KOPT-K1 (cell line): ENCODE results near the gene DPH2.
A peak's percentile ranks its signal among the peaks of the same experiment; 100 is the strongest.

Experiments used
- H3K27ac ChIP-seq: fragments of 200-600 bp; sonication (generic); 2 replicates; pipeline ENCODE4 v1.5.1; 2016; ENCODE audit warnings: antibody characterized with exemption, mild to moderate bottlenecking, low read depth, low read length; ENCODE audit not compliant: poor library complexity, severe bottlenecking
- H3K36me3 ChIP-seq: fragments of 200-600 bp; sonication (generic); 2 replicates; pipeline ENCODE4 v1.5.1; 2017; ENCODE audit warnings: antibody characterized with exemption, mild to moderate bottlenecking, low read length, moderate library complexity; ENCODE audit not compliant: insufficient read depth
- H3K9me3 ChIP-seq: fragments of 200-600 bp; sonication (generic); 2 replicates; pipeline ENCODE4 v1.5.1; 2017; ENCODE audit warnings: antibody characterized with exemption, low read length, mild to moderate bottlenecking; ENCODE audit not compliant: insufficient read depth, poor library complexity, severe bottlenecking

DPH2 gene

DNA sequence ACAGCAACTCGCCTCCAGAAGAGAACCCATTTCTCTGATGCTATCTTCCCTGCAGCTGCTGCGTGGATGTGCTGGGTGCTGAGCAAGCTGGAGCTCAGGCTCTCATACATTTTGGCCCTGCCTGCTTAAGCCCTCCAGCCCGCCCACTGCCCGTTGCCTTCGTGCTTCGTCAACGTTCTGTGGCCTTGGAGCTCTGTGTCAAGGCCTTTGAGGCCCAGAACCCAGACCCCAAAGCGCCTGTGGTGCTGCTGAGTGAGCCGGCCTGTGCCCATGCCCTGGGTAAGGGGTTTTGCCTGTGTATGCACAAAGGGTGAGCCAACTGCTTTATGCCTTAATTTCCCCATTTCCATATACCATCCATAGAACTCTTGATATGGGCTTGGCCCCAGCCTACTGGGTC, 1.1 kb downstream of the DPH2 start:
- H3K9me3 ChIP-seq: no peaks in the 10 kb centered on the region
- peaks cover 27% of the 10 kb centered on the region for H3K36me3 ChIP-seq
- H3K27ac ChIP-seq: no peak overlapping the region

DNA sequence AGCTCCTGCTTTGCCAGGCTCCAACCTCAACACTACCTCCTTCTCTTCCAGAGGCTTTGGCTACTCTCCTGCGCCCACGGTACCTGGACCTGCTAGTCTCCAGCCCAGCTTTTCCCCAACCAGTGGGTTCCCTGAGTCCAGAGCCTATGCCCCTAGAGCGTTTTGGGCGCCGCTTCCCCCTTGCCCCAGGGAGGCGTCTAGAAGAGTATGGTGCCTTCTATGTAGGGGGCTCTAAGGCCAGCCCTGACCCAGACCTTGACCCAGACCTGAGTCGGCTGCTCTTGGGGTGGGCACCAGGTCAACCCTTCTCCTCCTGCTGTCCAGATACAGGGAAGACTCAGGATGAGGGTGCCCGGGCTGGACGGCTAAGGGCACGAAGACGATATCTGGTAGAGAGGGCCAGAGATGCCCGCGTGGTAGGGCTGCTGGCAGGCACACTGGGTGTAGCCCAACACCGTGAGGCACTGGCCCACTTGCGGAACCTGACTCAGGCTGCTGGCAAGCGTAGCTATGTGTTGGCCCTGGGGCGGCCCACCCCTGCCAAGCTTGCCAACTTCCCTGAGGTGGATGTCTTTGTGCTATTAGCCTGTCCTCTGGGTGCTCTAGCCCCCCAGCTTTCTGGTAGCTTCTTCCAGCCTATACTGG, 1.6 kb downstream of the DPH2 start:
- Histone ChIP-seq H3K36me3 (peaks cover 28% of the 10 kb centered on the region), H3K27ac (no peak overlapping the region), H3K9me3 (no peaks in the 10 kb centered on the region)

- H3K9me3 ChIP-seq: no peaks in the 10 kb centered on the region
- peak overlapping the region; percentile 73 for H3K27ac ChIP-seq
- H3K36me3 ChIP-seq: peaks cover 46% of the 10 kb centered on the region
These were observed 4.2 kb downstream of the DPH2 start for GRCh38 chr1:43973981-43974442.

GRCh38 chr1:43974443-43975248, 4.8 kb downstream of the DPH2 start, which contains the start of gene ATP6V0B:
Gene ATP6V0B, plus strand, starts transcription at chr1:43974960. Its CDS starts 81 bp downstream, at chr1:43975041.
- H3K36me3 ChIP-seq: peaks cover 46% of the 10 kb centered on the region
- H3K27ac ChIP-seq: peak within 1 kb of the TSS; percentile 73
- no peaks in the 10 kb centered on the region for H3K9me3 ChIP-seq

DNA sequence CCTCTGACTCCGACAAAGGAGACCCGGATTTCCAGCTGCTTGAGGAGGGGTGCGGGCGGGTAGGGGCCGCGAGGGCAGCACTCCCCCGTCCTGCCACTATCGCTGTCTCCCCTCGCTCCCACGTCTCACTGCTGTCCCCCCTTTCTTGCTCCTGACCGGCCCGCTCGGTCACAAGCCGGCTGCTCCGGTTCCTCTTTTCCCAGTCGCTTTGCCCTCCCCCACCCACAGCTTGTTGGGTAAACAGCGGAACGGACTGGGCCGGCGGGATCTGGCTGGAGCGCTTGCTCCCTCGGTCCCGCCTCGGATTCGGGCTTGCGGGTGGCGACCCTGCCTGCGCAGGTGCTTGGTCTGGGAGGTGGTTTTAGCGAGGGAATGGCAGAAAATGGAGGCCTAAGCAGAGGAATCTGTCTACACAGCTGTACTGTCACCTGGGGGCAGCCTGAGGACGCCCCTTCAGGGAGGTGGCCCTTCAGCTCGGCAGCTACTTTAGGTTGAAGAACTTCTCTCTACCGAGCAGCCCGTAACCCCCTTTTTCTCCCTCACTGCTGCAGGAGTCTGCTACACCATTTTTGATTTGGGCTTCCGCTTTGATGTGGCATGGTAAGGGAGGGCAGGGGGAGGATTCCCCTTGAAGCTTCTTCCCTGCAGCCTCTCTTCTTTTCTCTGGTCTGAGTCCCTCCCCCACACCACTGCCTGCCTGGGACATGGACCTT, 5.6 kb downstream of the DPH2 start:
- Histone ChIP-seq H3K36me3 (peaks cover 46% of the 10 kb centered on the region), H3K9me3 (no peaks in the 10 kb centered on the region), H3K27ac (peak overlapping the region; percentile 73)

- H3K27ac ChIP-seq: peak overlapping the region; percentile 73
- H3K36me3 ChIP-seq: peaks cover 46% of the 10 kb centered on the region
- no peaks in the 10 kb centered on the region for H3K9me3 ChIP-seq
These were observed 6.2 kb downstream of the DPH2 start for GRCh38 chr1:43976045-43976444.

GRCh38 chr1:43976890-43977289, 7.1 kb downstream of the DPH2 start:
- no peak overlapping the region for H3K27ac ChIP-seq

GRCh38 chr1:43977376-43978263, 7.8 kb downstream of the DPH2 start:
- peaks cover 36% of the 10 kb centered on the region for H3K36me3 ChIP-seq
- H3K9me3 ChIP-seq: no peaks in the 10 kb centered on the region
- no peak overlapping the region for H3K27ac ChIP-seq

More at GRCh38 chr1:43976890-43977289, 7.1 kb downstream of the DPH2 start:
- Histone ChIP-seq H3K9me3 (no peaks in the 10 kb centered on the region), H3K36me3 (peaks cover 44% of the 10 kb centered on the region)

GRCh38 chr1:43978264-43978550, 8.4 kb downstream of the DPH2 start:
- Histone ChIP-seq H3K36me3 (peaks cover 32% of the 10 kb centered on the region), H3K27ac (no peak overlapping the region), H3K9me3 (no peaks in the 10 kb centered on the region)

- H3K36me3 ChIP-seq: peaks cover 28% of the 10 kb centered on the region
- H3K27ac ChIP-seq: no peak within 1 kb of the TSS
- no peaks in the 10 kb centered on the region for H3K9me3 ChIP-seq
These were observed 8.9 kb downstream of the DPH2 start, which contains the start of gene B4GALT2 for GRCh38 chr1:43978551-43979260. Gene B4GALT2, plus strand, starts transcription at chr1:43979210. Its CDS starts 1,951 bp downstream, at chr1:43981161.

- Histone ChIP-seq H3K36me3 (peaks cover 28% of the 10 kb centered on the region), H3K9me3 (no peaks in the 10 kb centered on the region)
These were observed 9.4 kb downstream of the DPH2 start for GRCh38 chr1:43979261-43979527.

GRCh38 chr1:43979528-43980254, 9.9 kb downstream of the DPH2 start:
- Histone ChIP-seq H3K9me3 (no peaks in the 10 kb centered on the region), H3K36me3 (peaks cover 28% of the 10 kb centered on the region), H3K27ac (no peak overlapping the region)

More at GRCh38 chr1:43979261-43979527, 9.4 kb downstream of the DPH2 start:
- no peak overlapping the region for H3K27ac ChIP-seq

- no peaks in the 10 kb centered on the region for H3K9me3 ChIP-seq
- H3K36me3 ChIP-seq: peaks cover 28% of the 10 kb centered on the region
- no peak overlapping the region for H3K27ac ChIP-seq
These were observed 10.7 kb downstream of the DPH2 start for GRCh38 chr1:43980255-43981134.
